Peyer's patch (tissue), 4 donors: ENCODE results near the gene ANTKMT. TPM values are rescaled to one million over a fixed set of nuclear protein-coding genes. Genes with fewer than 3 reads are reported as not detected.

Experiments
- DNase-seq, 3 donors: peaks; one replicate each; pipeline ENCODE4 v3.0.0-alpha.2; 2017 to 2019
- H3K27ac ChIP-seq, 4 donors: fragments of 200-600 bp; sonication (generic); one replicate each; pipeline ENCODE4 v1.5.1; 2016 to 2019
- H3K27me3 ChIP-seq, 2 donors: fragments of 200-600 bp; sonication (generic); one replicate each; pipeline ENCODE4 v1.5.1; 2019
- H3K36me3 ChIP-seq, 3 donors: fragments of 200-600 bp; sonication (generic); one replicate each; pipeline ENCODE4 v1.5.1; 2016 to 2019
- H3K4me1 ChIP-seq, 4 donors: fragments of 200-600 bp; sonication (generic); one replicate each; pipeline ENCODE4 v1.5.1; 2016 to 2019
- H3K4me3 ChIP-seq, 4 donors: fragments of 200-600 bp; sonication (generic); 1 replicate in 3 of 4; 2 replicates in 1 of 4; pipeline ENCODE4 v1.5.1; 2016 to 2019; ENCODE audit warnings: mild to moderate bottlenecking in 1 of 4
- H3K9me3 ChIP-seq, 4 donors: fragments of 200-600 bp; sonication (generic); one replicate each; pipeline ENCODE4 v1.5.1; 2016 to 2019; ENCODE audit warnings: mild to moderate bottlenecking in 1 of 4
- CTCF ChIP-seq, 6 experiments: fragments of 450-650 bp in 4 of 6; fragments of 200-600 bp in 2 of 6; sonication (generic) in 1 of 6; IDR thresholded peaks; one replicate each; pipeline ENCODE4 v1.5.1; 2017 to 2019; ENCODE audit warnings: antibody characterized with exemption in 6 of 6, mild to moderate bottlenecking in 3 of 6, moderate library complexity in 1 of 6
- POLR2A ChIP-seq, 2 donors: fragments of 450-650 bp; IDR thresholded peaks; one replicate each; pipeline ENCODE4 v1.5.1; 2017; ENCODE audit warnings: antibody characterized with exemption in 2 of 2, mild to moderate bottlenecking in 2 of 2, moderate library complexity in 2 of 2
- total RNA-seq, 4 donors: library from RNA; depleted of rRNA; stranded (reverse); fragments of >200 nt; gene quantifications; one replicate each; pipeline ENCODE4 v1.1.0, GENCODE V29; 2016

The ANTKMT gene
- total RNA-seq, 4 donors from 2014 or later: 52.8 to 93.9 (median 72.0) TPM

GRCh38 chr16:684071-684794, 36.7 kb upstream of the ANTKMT start, which contains the start of gene JMJD8:
Gene JMJD8 (minus strand): TSS chr16:684334. CDS start chr16:684319, 15 bp downstream.
- TF ChIP-seq POLR2A (IDR thresholded peaks at IDR 0.05): peak; percentile 40 to 42
- no peak for TF ChIP-seq CTCF (IDR thresholded peaks at IDR 0.05)
- Histone ChIP-seq H3K4me1 (peaks cover 0 to 50% (median 30%) of the 10 kb centered on the region in 4 donors), H3K27ac (peak within 1 kb of the TSS; percentile 55 to 85 (median 68)), H3K27me3 (no peaks in the 10 kb centered on the region), H3K9me3 (no peaks in the 10 kb centered on the region), H3K36me3 (peaks cover 0 to 32% (median 0%) of the 10 kb centered on the region in 3 donors), H3K4me3 (peak within 1 kb of the TSS; percentile 58 to 83 (median 72))
- DNase-seq: peak; percentile 96 to 99 (median 99)

GRCh38 chr16:684961-685696, 35.8 kb upstream of the ANTKMT start:
- H3K36me3 ChIP-seq: peaks cover 0 to 32% (median 0%) of the 10 kb centered on the region in 3 donors
- peaks cover 0 to 52% (median 34%) of the 10 kb centered on the region in 4 donors for H3K4me1 ChIP-seq
- peak overlapping the region in 3 of 4 donors; percentile 55 to 85 (median 75) for H3K27ac ChIP-seq
- TF ChIP-seq POLR2A (IDR thresholded peaks at IDR 0.05) (no peak), CTCF (IDR thresholded peaks at IDR 0.05) (no peak)
- no peaks in the 10 kb centered on the region for H3K27me3 ChIP-seq
- DNase-seq: no peak
- H3K4me3 ChIP-seq: peak overlapping the region; percentile 58 to 83 (median 72)
- H3K9me3 ChIP-seq: no peaks in the 10 kb centered on the region

GRCh38 chr16:685967-686366, 35.0 kb upstream of the ANTKMT start:
- Histone ChIP-seq H3K4me1 (peaks cover 0 to 50% (median 32%) of the 10 kb centered on the region in 4 donors), H3K9me3 (no peaks in the 10 kb centered on the region), H3K27ac (no peak overlapping the region), H3K4me3 (no peak overlapping the region), H3K36me3 (peaks cover 0 to 32% (median 0%) of the 10 kb centered on the region in 3 donors), H3K27me3 (no peaks in the 10 kb centered on the region)
- peak in 2 of 3 donors; percentile 70 to 78 for DNase-seq
- TF ChIP-seq POLR2A (IDR thresholded peaks at IDR 0.05) (no peak), CTCF (IDR thresholded peaks at IDR 0.05) (peak in 3 of 6 experiments; percentile 30 to 57 (median 37))

GRCh38 chr16:686459-687260, 34.3 kb upstream of the ANTKMT start:
- peaks cover 0 to 28% (median 0%) of the 10 kb centered on the region in 3 donors for H3K36me3 ChIP-seq
- no peak for DNase-seq
- H3K4me3 ChIP-seq: no peak overlapping the region
- no peaks in the 10 kb centered on the region for H3K27me3 ChIP-seq
- H3K9me3 ChIP-seq: no peaks in the 10 kb centered on the region
- peaks cover 0 to 43% (median 25%) of the 10 kb centered on the region in 4 donors for H3K4me1 ChIP-seq
- TF ChIP-seq POLR2A (IDR thresholded peaks at IDR 0.05) (no peak), CTCF (IDR thresholded peaks at IDR 0.05) (no peak)
- no peak overlapping the region for H3K27ac ChIP-seq

GRCh38 chr16:687499-687898, 33.4 kb upstream of the ANTKMT start:
- H3K4me3 ChIP-seq: no peak overlapping the region
- no peak for DNase-seq
- H3K36me3 ChIP-seq: peaks cover 0 to 20% (median 0%) of the 10 kb centered on the region in 3 donors
- no peaks in the 10 kb centered on the region for H3K9me3 ChIP-seq
- no peaks in the 10 kb centered on the region for H3K27me3 ChIP-seq
- H3K4me1 ChIP-seq: peaks cover 0 to 35% (median 24%) of the 10 kb centered on the region in 4 donors
- no peak for TF ChIP-seq POLR2A (IDR thresholded peaks at IDR 0.05)
- TF ChIP-seq CTCF (IDR thresholded peaks at IDR 0.05): no peak
- H3K27ac ChIP-seq: no peak overlapping the region
